Hepatocyte (in vitro differentiated cells): ENCODE measurements around the gene MRPS9. TPM values are rescaled to one million over a fixed set of nuclear protein-coding genes. Genes with fewer than 3 reads are reported as not detected.

Source experiments
- DNase-seq: peaks from one replicate; pipeline ENCODE4 v3.0.0-alpha.2; 2016; ENCODE audit warnings: low spot score
- H2AFZ ChIP-seq: fragments of 200-600 bp; sonication (generic); 2 replicates; pipeline ENCODE4 v1.6.0; 2016; ENCODE audit warnings: antibody characterized with exemption, mild to moderate bottlenecking
- H3K27ac ChIP-seq: fragments of 200-600 bp; sonication (generic); 2 replicates; pipeline ENCODE4 v1.5.1; 2016; ENCODE audit warnings: mild to moderate bottlenecking
- H3K27me3 ChIP-seq: fragments of 200-600 bp; sonication (generic); 2 replicates; pipeline ENCODE4 v1.6.1; 2016
- H3K36me3 ChIP-seq: fragments of 200-600 bp; sonication (generic); replicated peaks from 2 replicates; pipeline ENCODE4 v1.5.1; 2016; ENCODE audit warnings: low read depth; ENCODE audit not compliant: insufficient read depth
- H3K4me1 ChIP-seq: fragments of 200-600 bp; sonication (generic); 2 replicates; pipeline ENCODE4 v1.5.1; 2016; ENCODE audit warnings: mild to moderate bottlenecking, moderate library complexity; ENCODE audit not compliant: insufficient read depth
- H3K4me2 ChIP-seq: fragments of 200-600 bp; sonication (generic); 2 replicates; pipeline ENCODE4 v1.6.0; 2016
- H3K4me3 ChIP-seq: fragments of 200-600 bp; sonication (generic); 2 replicates; pipeline ENCODE4 v1.5.1; 2016; ENCODE audit warnings: mild to moderate bottlenecking
- H3K79me2 ChIP-seq: fragments of 200-600 bp; sonication (generic); 2 replicates; pipeline ENCODE4 v1.6.0; 2017; ENCODE audit warnings: mild to moderate bottlenecking
- H3K9me2 ChIP-seq: fragments of 200-600 bp; sonication (generic); replicated peaks from 2 replicates; pipeline ENCODE4 v1.6.0; 2017; ENCODE audit warnings: mild to moderate bottlenecking; ENCODE audit not compliant: insufficient read depth
- H3K9me3 ChIP-seq: fragments of 200-600 bp; sonication (generic); 2 replicates; pipeline ENCODE4 v1.5.1; 2016; ENCODE audit warnings: low read depth, mild to moderate bottlenecking
- H4K20me1 ChIP-seq: fragments of 200-600 bp; sonication (generic); 2 replicates; pipeline ENCODE4 v1.6.0; 2016; ENCODE audit warnings: mild to moderate bottlenecking; ENCODE audit not compliant: insufficient read depth, poor library complexity, severe bottlenecking
- CTCF ChIP-seq: fragments of 200-600 bp; sonication (generic); IDR thresholded peaks from 2 replicates; pipeline ENCODE4 v1.5.1; 2016; ENCODE audit warnings: antibody characterized with exemption, mild to moderate bottlenecking; ENCODE audit not compliant: poor library complexity
- EZH2 ChIP-seq: fragments of 200-600 bp; sonication (generic); IDR thresholded peaks from 2 replicates; pipeline ENCODE4 v1.6.1; 2016; ENCODE audit warnings: antibody characterized with exemption, mild to moderate bottlenecking, borderline replicate concordance
- EZH2phosphoT487 ChIP-seq: fragments of 200-600 bp; sonication (generic); IDR thresholded peaks from one replicate; pipeline ENCODE4 v1.6.1; 2018; ENCODE audit warnings: antibody characterized with exemption, mild to moderate bottlenecking, low read depth, moderate library complexity; ENCODE audit not compliant: unreplicated experiment, severe bottlenecking
- WGBS: methylation state at CpG from one replicate; pipeline ENCODE4 v1.1.6; 2016; ENCODE audit warnings: low lambda C conversion rate; ENCODE audit errors: missing lambda C conversion rate; 5-methylcytosine and 5-hydroxymethylcytosine counted together
- polyA plus RNA-seq: library from polyadenylated mRNA; unstranded; fragments of >200 nt; fragmentation: Nextera tagmentation; extraction: Ambion mirVana; gene quantifications from 2 replicates; pipeline ENCODE4 v1.2.1, GENCODE V29; 2016
- total RNA-seq: library from RNA; depleted of rRNA; stranded (reverse); fragments of >200 nt; gene quantifications from 2 replicates; pipeline ENCODE4 v1.2.3, GENCODE V29; 2014

The MRPS9 gene
- total and polyA plus RNA-seq, 2 experiments from 2014 or later, result 30.8 to 35.0 TPM

GRCh38 chr2:105092797-105093196, 54.9 kb downstream of the MRPS9 start:
- TF ChIP-seq CTCF (no peak), EZH2phosphoT487 (no peak), EZH2 (no peak)
- Histone ChIP-seq H4K20me1 (no peaks in the 10 kb centered on the region), H3K9me2 (no peaks in the 10 kb centered on the region), H3K9me3 (no peaks in the 10 kb centered on the region), H3K27ac (no peak overlapping the region), H3K36me3 (no peaks in the 10 kb centered on the region), H3K4me3 (no peak overlapping the region), H3K27me3 (no peaks in the 10 kb centered on the region), H3K4me2 (no peak overlapping the region), H3K79me2 (no peaks in the 10 kb centered on the region), H2AFZ (no peak overlapping the region), H3K4me1 (no peaks in the 10 kb centered on the region)
- DNase-seq, result no peak
- WGBS, result 74% methylated on average over 5 of the region's 5 CpGs

- no peak overlapping the region for H3K4me3 ChIP-seq
- H4K20me1 ChIP-seq, result no peaks in the 10 kb centered on the region
- H3K27ac ChIP-seq, result no peak overlapping the region
- no peak for TF ChIP-seq EZH2phosphoT487
- no peak for TF ChIP-seq CTCF
- no peak for TF ChIP-seq EZH2
- no peaks in the 10 kb centered on the region for H3K9me2 ChIP-seq
- no peaks in the 10 kb centered on the region for H3K27me3 ChIP-seq
- no peak overlapping the region for H2AFZ ChIP-seq
- no peaks in the 10 kb centered on the region for H3K4me1 ChIP-seq
- no peak overlapping the region for H3K4me2 ChIP-seq
- no peaks in the 10 kb centered on the region for H3K9me3 ChIP-seq
- peaks cover 4% of the 10 kb centered on the region for H3K36me3 ChIP-seq
- no peak for DNase-seq
- 100% methylated on average over 1 of the region's 1 CpG for WGBS
- H3K79me2 ChIP-seq, result no peaks in the 10 kb centered on the region
These were observed 61.3 kb downstream of the MRPS9 start for GRCh38 chr2:105099153-105099552.

DNA sequence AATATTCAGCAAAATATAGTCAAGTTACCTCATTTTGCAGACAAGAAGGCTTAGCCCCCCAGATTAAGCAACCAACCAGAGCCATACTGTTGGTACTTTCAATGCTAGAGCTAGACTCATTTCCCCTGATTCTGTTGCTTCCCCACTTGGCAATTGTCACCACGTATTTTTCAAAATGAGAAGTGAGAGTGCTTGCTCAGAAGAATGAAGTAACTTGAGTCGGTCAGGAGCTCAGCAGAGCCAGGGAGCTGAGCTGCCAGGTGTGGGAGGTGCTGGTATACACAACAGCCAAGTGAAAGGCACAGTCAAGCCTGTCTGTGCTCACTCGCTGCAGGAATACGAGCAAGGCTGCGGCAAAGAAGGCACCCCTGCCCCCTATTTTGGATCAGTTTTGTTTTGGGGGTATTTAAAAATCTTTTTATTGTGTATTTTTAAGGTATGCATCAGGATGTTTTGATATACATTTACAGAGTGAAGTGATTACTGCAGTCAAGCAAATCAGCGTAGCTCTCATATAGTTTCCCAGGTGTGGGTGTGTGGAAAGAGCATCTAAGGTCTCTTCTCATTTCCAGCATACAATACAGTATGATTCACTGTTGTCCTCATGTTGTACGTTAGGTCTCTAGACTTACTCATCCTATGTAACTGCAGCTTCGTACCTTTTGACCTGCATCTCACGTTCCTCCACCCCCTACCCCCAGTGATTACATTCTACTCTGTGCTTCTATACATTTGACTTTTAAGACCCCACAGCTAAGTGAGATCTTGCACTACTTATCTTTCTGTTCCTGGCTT, 62.4 kb downstream of the MRPS9 start:
- Histone ChIP-seq H4K20me1 (no peaks in the 10 kb centered on the region), H3K4me2 (no peak overlapping the region), H2AFZ (no peak overlapping the region), H3K9me2 (no peaks in the 10 kb centered on the region), H3K36me3 (peaks cover 4% of the 10 kb centered on the region), H3K4me3 (no peak overlapping the region), H3K27ac (no peak overlapping the region), H3K4me1 (no peaks in the 10 kb centered on the region), H3K27me3 (no peaks in the 10 kb centered on the region), H3K79me2 (no peaks in the 10 kb centered on the region), H3K9me3 (no peaks in the 10 kb centered on the region)
- 95% methylated on average over 9 of the region's 9 CpGs for WGBS
- TF ChIP-seq EZH2 (no peak), EZH2phosphoT487 (no peak)
- DNase-seq, result no peak

DNA sequence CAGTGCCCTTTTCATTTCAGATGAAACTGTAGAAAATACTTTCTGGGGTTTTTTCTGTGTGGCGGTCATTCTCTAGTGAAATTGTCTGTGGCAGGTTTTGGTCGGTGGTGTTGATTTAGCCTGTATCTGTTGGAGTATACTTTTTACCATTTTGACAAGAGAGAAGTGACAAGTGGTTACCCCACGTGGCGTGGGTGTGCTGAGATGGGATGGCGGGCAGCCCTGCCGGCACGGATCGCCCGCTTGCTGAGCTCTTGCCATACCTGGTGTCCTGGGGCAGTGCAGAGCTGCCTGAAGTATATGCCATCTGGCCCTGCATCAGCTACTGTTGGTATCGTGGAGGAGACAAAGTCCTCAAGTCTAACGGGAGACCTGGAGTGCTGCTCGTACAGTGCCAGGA, 64.1 kb downstream of the MRPS9 start:
- Histone ChIP-seq H2AFZ (no peak overlapping the region), H4K20me1 (no peaks in the 10 kb centered on the region), H3K27me3 (no peaks in the 10 kb centered on the region), H3K4me2 (no peak overlapping the region), H3K4me3 (no peak overlapping the region), H3K4me1 (no peaks in the 10 kb centered on the region), H3K9me2 (no peaks in the 10 kb centered on the region), H3K36me3 (peaks cover 4% of the 10 kb centered on the region), H3K79me2 (no peaks in the 10 kb centered on the region), H3K9me3 (no peaks in the 10 kb centered on the region), H3K27ac (no peak overlapping the region)
- no peak for DNase-seq
- TF ChIP-seq EZH2phosphoT487 (no peak), CTCF (no peak), EZH2 (no peak)
- WGBS, result 96% methylated on average over 12 of the region's 12 CpGs
